Measurements from ENCODE around the gene SPTLC1. TPM values are rescaled to one million over a fixed set of nuclear protein-coding genes. Genes with fewer than 3 reads are reported as not detected.

Gene SPTLC1
- polyA plus RNA-seq, 1 donor from 2014 or later, result 74.8 TPM

DNA sequence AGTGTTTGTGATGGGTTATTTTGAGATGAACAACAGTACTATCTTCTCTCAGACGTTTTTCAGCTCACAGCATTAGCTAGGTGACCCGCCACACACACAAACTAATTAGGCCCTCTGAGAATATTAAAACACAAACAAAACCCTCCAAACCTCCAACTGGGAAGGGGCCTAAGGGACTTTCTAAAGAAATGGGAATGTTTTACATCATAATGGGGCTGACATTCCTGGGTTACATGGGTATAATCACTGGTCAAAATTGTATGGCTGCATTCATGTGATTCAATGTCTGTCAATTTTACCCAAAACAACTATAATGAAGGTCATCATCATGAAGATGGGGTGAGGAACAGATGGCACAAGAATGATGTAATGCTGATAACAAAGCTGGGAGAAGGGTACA, 59.6 kb downstream of the SPTLC1 start:
- no peak for TF ChIP-seq TAF1 (IDR thresholded peaks at IDR 0.05; ENCODE audit: low read depth)
- TF ChIP-seq RAD21 (conservative IDR thresholded peaks at IDR 0.05), result no peak
- no peak for TF ChIP-seq POLR2AphosphoS5 (IDR thresholded peaks at IDR 0.05)
- Histone ChIP-seq H3F3A (ENCODE audit: insufficient read depth, low read length, poor library complexity, severe bottlenecking) (no peaks in the 10 kb centered on the region), H3K27me3 (ENCODE audit: insufficient read depth, low read depth, low read length) (no peaks in the 10 kb centered on the region), H3K9me3 (ENCODE audit: low read length) (peaks cover 3% of the 10 kb centered on the region), H3K9ac (ENCODE audit: low read length) (no peak overlapping the region), H3K36me3 (ENCODE audit: insufficient read depth, low read length) (no peaks in the 10 kb centered on the region), H3K4me3 (ENCODE audit: low read length) (no peak overlapping the region), H3K9me2 (ENCODE audit: insufficient read depth, low read length) (no peaks in the 10 kb centered on the region), H3K27ac (ENCODE audit: low read length) (no peak overlapping the region), H3K79me2 (replicated peaks; ENCODE audit: insufficient read depth, low read length) (peaks cover 3% of the 10 kb centered on the region), H3K4me2 (ENCODE audit: low read length) (no peak overlapping the region), H2AFZ (ENCODE audit: low read depth, low read length) (no peak overlapping the region), H4K20me1 (ENCODE audit: insufficient read depth) (no peaks in the 10 kb centered on the region)

DNA sequence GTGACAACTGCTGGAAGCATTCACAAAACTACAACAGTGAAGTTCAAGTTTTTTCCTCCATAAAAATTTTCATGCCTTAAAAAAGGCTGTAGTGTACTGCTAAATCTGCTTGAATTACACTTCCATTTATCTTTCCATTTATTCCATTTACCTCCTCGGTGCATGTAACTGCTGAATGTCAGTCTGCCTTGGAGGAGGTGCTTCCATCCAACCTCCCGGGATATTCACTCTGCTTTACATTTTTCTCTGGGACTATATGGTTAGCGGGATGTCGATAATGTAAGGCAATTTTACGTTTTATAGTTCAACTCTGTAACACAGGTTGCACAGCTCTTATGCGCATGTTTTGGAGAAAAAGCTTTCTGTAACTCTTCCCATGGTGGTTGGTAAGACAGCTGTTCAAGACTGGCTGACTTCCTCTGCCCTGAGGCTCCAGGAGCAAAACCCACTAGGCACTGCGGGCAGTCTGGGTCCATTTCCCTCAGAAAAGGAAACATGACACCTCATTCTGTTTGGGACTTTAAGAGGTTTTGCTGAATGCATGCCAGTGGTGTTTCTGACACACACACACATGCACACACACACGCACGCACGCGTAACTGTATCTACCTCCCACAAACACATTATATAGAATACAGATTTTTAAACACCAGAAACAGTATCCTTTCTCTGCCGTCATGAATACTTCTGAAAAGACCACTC, 66.1 kb downstream of the SPTLC1 start:
- Histone ChIP-seq H3K9me3 (ENCODE audit: low read length) (peaks cover 3% of the 10 kb centered on the region), H3K9me2 (ENCODE audit: insufficient read depth, low read length) (no peaks in the 10 kb centered on the region), H3F3A (ENCODE audit: insufficient read depth, low read length, poor library complexity, severe bottlenecking) (no peaks in the 10 kb centered on the region), H3K36me3 (ENCODE audit: insufficient read depth, low read length) (peaks cover 8% of the 10 kb centered on the region), H3K4me2 (ENCODE audit: low read length) (no peak overlapping the region), H3K4me3 (ENCODE audit: low read length) (no peak overlapping the region), H3K9ac (ENCODE audit: low read length) (no peak overlapping the region), H4K20me1 (ENCODE audit: insufficient read depth) (no peaks in the 10 kb centered on the region), H3K79me2 (replicated peaks; ENCODE audit: insufficient read depth, low read length) (peaks cover 3% of the 10 kb centered on the region), H3K27me3 (ENCODE audit: insufficient read depth, low read depth, low read length) (no peaks in the 10 kb centered on the region), H2AFZ (ENCODE audit: low read depth, low read length) (no peak overlapping the region), H3K27ac (ENCODE audit: low read length) (no peak overlapping the region)
- no peak for TF ChIP-seq MXI1 (conservative IDR thresholded peaks at IDR 0.05; ENCODE audit: poor library complexity, severe bottlenecking)
- TF ChIP-seq EP300 (conservative IDR thresholded peaks at IDR 0.05; ENCODE audit: poor library complexity, severe bottlenecking), result no peak
- no peak for TF ChIP-seq EZH2 (IDR thresholded peaks at IDR 0.05; ENCODE audit: borderline replicate concordance, insufficient read depth, low read length, poor library complexity, severe bottlenecking)
- TF ChIP-seq, protein P1, sequence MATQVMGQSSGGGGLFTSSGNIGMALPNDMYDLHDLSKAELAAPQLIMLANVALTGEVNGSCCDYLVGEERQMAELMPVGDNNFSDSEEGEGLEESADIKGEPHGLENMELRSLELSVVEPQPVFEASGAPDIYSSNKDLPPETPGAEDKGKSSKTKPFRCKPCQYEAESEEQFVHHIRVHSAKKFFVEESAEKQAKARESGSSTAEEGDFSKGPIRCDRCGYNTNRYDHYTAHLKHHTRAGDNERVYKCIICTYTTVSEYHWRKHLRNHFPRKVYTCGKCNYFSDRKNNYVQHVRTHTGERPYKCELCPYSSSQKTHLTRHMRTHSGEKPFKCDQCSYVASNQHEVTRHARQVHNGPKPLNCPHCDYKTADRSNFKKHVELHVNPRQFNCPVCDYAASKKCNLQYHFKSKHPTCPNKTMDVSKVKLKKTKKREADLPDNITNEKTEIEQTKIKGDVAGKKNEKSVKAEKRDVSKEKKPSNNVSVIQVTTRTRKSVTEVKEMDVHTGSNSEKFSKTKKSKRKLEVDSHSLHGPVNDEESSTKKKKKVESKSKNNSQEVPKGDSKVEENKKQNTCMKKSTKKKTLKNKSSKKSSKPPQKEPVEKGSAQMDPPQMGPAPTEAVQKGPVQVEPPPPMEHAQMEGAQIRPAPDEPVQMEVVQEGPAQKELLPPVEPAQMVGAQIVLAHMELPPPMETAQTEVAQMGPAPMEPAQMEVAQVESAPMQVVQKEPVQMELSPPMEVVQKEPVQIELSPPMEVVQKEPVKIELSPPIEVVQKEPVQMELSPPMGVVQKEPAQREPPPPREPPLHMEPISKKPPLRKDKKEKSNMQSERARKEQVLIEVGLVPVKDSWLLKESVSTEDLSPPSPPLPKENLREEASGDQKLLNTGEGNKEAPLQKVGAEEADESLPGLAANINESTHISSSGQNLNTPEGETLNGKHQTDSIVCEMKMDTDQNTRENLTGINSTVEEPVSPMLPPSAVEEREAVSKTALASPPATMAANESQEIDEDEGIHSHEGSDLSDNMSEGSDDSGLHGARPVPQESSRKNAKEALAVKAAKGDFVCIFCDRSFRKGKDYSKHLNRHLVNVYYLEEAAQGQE (IDR thresholded peaks at IDR 0.05; ENCODE audit: borderline replicate concordance), result no peak
- no peak for TF ChIP-seq TAF1 (IDR thresholded peaks at IDR 0.05; ENCODE audit: low read depth)
- no peak for TF ChIP-seq RAD21 (conservative IDR thresholded peaks at IDR 0.05)
- no peak for TF ChIP-seq POLR2AphosphoS5 (IDR thresholded peaks at IDR 0.05)
- no peak for TF ChIP-seq SMC3 (conservative IDR thresholded peaks at IDR 0.05; ENCODE audit: poor library complexity)
- TF ChIP-seq, protein P2, sequence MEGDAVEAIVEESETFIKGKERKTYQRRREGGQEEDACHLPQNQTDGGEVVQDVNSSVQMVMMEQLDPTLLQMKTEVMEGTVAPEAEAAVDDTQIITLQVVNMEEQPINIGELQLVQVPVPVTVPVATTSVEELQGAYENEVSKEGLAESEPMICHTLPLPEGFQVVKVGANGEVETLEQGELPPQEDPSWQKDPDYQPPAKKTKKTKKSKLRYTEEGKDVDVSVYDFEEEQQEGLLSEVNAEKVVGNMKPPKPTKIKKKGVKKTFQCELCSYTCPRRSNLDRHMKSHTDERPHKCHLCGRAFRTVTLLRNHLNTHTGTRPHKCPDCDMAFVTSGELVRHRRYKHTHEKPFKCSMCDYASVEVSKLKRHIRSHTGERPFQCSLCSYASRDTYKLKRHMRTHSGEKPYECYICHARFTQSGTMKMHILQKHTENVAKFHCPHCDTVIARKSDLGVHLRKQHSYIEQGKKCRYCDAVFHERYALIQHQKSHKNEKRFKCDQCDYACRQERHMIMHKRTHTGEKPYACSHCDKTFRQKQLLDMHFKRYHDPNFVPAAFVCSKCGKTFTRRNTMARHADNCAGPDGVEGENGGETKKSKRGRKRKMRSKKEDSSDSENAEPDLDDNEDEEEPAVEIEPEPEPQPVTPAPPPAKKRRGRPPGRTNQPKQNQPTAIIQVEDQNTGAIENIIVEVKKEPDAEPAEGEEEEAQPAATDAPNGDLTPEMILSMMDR (IDR thresholded peaks at IDR 0.05; ENCODE audit: poor library complexity, severe bottlenecking), result no peak
